A549 (cell line): ENCODE measurements around the gene RFX3. TPM values are rescaled to one million over a fixed set of nuclear protein-coding genes. Genes with fewer than 3 reads are reported as not detected.

Experiments used
- ATAC-seq, 2 experiments: fragments of 200-7000 bp in 1 of 2; fragments of >200 bp in 1 of 2; cut with Nextera tagmentation in 1 of 2; cut with Tn5 transposase in 1 of 2; 3 replicates each; pipeline versions ENCODE4 v1.8.0 to v1.9.1; 2018 to 2020; ENCODE audit warnings: mild to moderate bottlenecking in 1 of 2, moderate library complexity in 1 of 2
- CTCF ChIA-PET: fragments of 300-600 bp; sonication (Branson Sonifier 250); formaldehyde crosslinking; extraction: SDS; loops from one replicate; lab custom pipeline; 2021; ENCODE audit warnings: antibody characterized with exemption, inconsistent platforms; lab: Yijun Ruan, JAX
- POLR2A ChIA-PET: fragments of 350-600 bp; formaldehyde crosslinking; extraction: SDS; loops from one replicate; lab custom pipeline; 2021; ENCODE audit warnings: antibody characterized with exemption, inconsistent platforms; lab: Yijun Ruan, JAX
- DNase-seq, 2 experiments: peaks; one replicate each; pipeline versions ENCODE4 v3.0.0 to v3.0.0-alpha.2; 2011 to 2016; ENCODE audit warnings: low read depth in 1 of 2, low spot score in 1 of 2
- FAIRE-seq: peaks from 2 replicates; lab custom pipeline; 2011; peaks lifted over from hg19 to GRCh38; lab: Jason Lieb, UNC
- H3K27ac ChIP-seq, 2 experiments: fragments of >200 bp; sonication (Bioruptor Twin); formaldehyde crosslinking; 3 replicates each; pipeline ENCODE4 v1.5.1; 2016 to 2017
- H3K4me1 ChIP-seq: fragments of >200 bp; sonication (Bioruptor Twin); formaldehyde crosslinking; 3 replicates; pipeline ENCODE4 v1.6.1; 2016
- H3K4me2 ChIP-seq: fragments of >200 bp; sonication (Bioruptor Twin); formaldehyde crosslinking; 3 replicates; pipeline ENCODE4 v1.6.1; 2016
- H3K4me3 ChIP-seq: fragments of >200 bp; sonication (Bioruptor Twin); formaldehyde crosslinking; 3 replicates; pipeline ENCODE4 v1.5.1; 2016
- H3K9me3 ChIP-seq: fragments of >200 bp; sonication (Bioruptor Twin); formaldehyde crosslinking; 3 replicates; pipeline ENCODE4 v1.6.1; 2016
- ATOH8 ChIP-seq: fragments of 250-450 bp; sonication (Bioruptor Pico); IDR thresholded peaks from 2 replicates; pipeline ENCODE4 v1.5.0; 2020; ENCODE audit warnings: low read depth, mild to moderate bottlenecking, moderate library complexity
- CBX2 ChIP-seq: fragments of 200-600 bp; sonication (generic); IDR thresholded peaks from 2 replicates; pipeline ENCODE4 v1.6.1; 2016; ENCODE audit warnings: low read depth, mild to moderate bottlenecking, borderline replicate concordance
- FOSB ChIP-seq: fragments of 250-450 bp; sonication (Bioruptor Pico); IDR thresholded peaks from 2 replicates; pipeline ENCODE4 v1.5.0; 2020; ENCODE audit warnings: mild to moderate bottlenecking, moderate library complexity
- HEYL ChIP-seq: fragments of 250-450 bp; sonication (Bioruptor Pico); IDR thresholded peaks from 2 replicates; pipeline ENCODE4 v1.8.0; 2021; ENCODE audit warnings: mild to moderate bottlenecking, moderate library complexity
- HOXA7 ChIP-seq: fragments of 250-450 bp; sonication (Bioruptor Pico); IDR thresholded peaks from 2 replicates; pipeline ENCODE4 v1.5.0; 2020; ENCODE audit warnings: mild to moderate bottlenecking, moderate library complexity
- KDM5A ChIP-seq: fragments of 200-600 bp; sonication (generic); IDR thresholded peaks from 2 replicates; pipeline ENCODE4 v1.6.1; 2016; ENCODE audit warnings: antibody characterized with exemption, mild to moderate bottlenecking
- MAFK ChIP-seq: fragments of 450-650 bp; IDR thresholded peaks from 2 replicates; pipeline ENCODE4 v1.6.1; 2014; ENCODE audit not compliant: partially characterized antibody
- MAZ ChIP-seq: fragments of 150-350 bp; IDR thresholded peaks from 2 replicates; pipeline ENCODE4 v1.6.1; 2014; ENCODE audit warnings: antibody characterized with exemption, low read depth, low read length, borderline replicate concordance
- MYC ChIP-seq: IDR thresholded peaks from 2 replicates; pipeline ENCODE4 v1.6.1; 2012; ENCODE audit warnings: mild to moderate bottlenecking, inconsistent platforms, low read length, improper control_type of control experiment, borderline replicate concordance
- NPAS2 ChIP-seq: fragments of 250-450 bp; sonication (Bioruptor Pico); IDR thresholded peaks from 2 replicates; pipeline ENCODE4 v1.8.0; 2022; ENCODE audit warnings: mild to moderate bottlenecking, moderate library complexity, borderline replicate concordance
- PHF8 ChIP-seq: fragments of 200-600 bp; sonication (generic); IDR thresholded peaks from 2 replicates; pipeline ENCODE4 v1.6.1; 2016; ENCODE audit warnings: low read depth, mild to moderate bottlenecking, antibody characterized with exemption, moderate library complexity, borderline replicate concordance
- POLR2A ChIP-seq: IDR thresholded peaks from 2 replicates; pipeline ENCODE4 v1.6.1; 2012; ENCODE audit warnings: mild to moderate bottlenecking, low read length
- RFX5 ChIP-seq: fragments of 450-650 bp; IDR thresholded peaks from 2 replicates; pipeline ENCODE4 v1.7.1; 2014; ENCODE audit warnings: antibody characterized with exemption, mild to moderate bottlenecking, moderate library complexity
- ZFP36 ChIP-seq: fragments of 450-650 bp; IDR thresholded peaks from 2 replicates; pipeline ENCODE4 v1.6.1; 2014; ENCODE audit warnings: borderline replicate concordance; ENCODE audit not compliant: partially characterized antibody
- WGBS: methylation state at CpG from one replicate; pipeline ENCODE4 v1.1.6; 2017; ENCODE audit errors: missing lambda C conversion rate; 5-methylcytosine and 5-hydroxymethylcytosine counted together
- polyA plus RNA-seq, 4 experiments: library from polyadenylated mRNA; depleted of rRNA in 3 of 4; stranded (reverse); fragments of >200 nt; fragmentation: RNase III in 1 of 4; extraction: RNeasy Plus Mini Kit Qiagen cat#74134 plus additional on column Dnase treatment in 1 of 4; gene quantifications; 2 replicates in 3 of 4; 3 replicates in 1 of 4; pipeline ENCODE4 v1.2.3, GENCODE V29; 2011 to 2017
- TF ChIP-seq, protein P1 (sequence below): fragments of >200 bp; sonication (Bioruptor Twin); formaldehyde crosslinking; IDR thresholded peaks from 3 replicates; pipeline ENCODE4 v1.5.1; 2016

RFX3 gene
- polyA plus RNA-seq, 2 of the 4 experiments (the other 2 are of a cell fraction), result 1.3 to 7.9 TPM

DNA sequence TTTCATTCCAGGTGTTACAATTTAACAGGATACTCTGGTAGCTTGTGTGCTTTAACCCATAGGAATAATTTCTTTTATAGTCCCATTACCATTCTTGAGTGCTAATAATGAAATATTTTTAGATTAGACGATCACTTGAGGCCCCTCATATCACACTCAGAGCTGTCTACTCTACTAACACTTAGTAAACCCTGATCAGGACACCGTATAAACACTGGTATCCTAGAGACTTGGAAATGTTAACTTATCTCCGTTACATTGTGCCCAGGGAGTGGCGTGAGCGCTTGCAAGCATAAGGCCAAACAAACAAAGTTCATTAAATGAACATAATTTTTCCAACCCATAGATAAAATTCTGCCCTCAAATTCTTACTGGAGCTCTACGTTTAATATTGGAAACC is 42.2 kb upstream of the RFX3 start:
- FAIRE-seq (no peak), DNase-seq (no peak), ATAC-seq (no peak)
- TF ChIP-seq MYC (no peak), POLR2A (no peak), RFX5 (no peak), FOSB (CRISPR knock-in tag) (no peak), CBX2 (no peak), NPAS2 (CRISPR knock-in tag) (no peak), PHF8 (no peak)
- TF ChIP-seq, protein P1, sequence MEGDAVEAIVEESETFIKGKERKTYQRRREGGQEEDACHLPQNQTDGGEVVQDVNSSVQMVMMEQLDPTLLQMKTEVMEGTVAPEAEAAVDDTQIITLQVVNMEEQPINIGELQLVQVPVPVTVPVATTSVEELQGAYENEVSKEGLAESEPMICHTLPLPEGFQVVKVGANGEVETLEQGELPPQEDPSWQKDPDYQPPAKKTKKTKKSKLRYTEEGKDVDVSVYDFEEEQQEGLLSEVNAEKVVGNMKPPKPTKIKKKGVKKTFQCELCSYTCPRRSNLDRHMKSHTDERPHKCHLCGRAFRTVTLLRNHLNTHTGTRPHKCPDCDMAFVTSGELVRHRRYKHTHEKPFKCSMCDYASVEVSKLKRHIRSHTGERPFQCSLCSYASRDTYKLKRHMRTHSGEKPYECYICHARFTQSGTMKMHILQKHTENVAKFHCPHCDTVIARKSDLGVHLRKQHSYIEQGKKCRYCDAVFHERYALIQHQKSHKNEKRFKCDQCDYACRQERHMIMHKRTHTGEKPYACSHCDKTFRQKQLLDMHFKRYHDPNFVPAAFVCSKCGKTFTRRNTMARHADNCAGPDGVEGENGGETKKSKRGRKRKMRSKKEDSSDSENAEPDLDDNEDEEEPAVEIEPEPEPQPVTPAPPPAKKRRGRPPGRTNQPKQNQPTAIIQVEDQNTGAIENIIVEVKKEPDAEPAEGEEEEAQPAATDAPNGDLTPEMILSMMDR, result no peak
- H3K27ac ChIP-seq, result no peak overlapping the region
- ChIA-PET CTCF (interaction anchor here (0.7 kb wide), 1 partner anchor 10 kb away, joined by 3 read pairs; no protein-coding TSS in a partner anchor), POLR2A (no interaction called here)
- H3K4me1 ChIP-seq, result no peaks in the 10 kb centered on the region
- no peaks in the 10 kb centered on the region for H3K9me3 ChIP-seq
- WGBS, result 75% methylated on average over 6 of the region's 6 CpGs
- no peak overlapping the region for H3K4me3 ChIP-seq
- H3K4me2 ChIP-seq, result no peak overlapping the region

DNA sequence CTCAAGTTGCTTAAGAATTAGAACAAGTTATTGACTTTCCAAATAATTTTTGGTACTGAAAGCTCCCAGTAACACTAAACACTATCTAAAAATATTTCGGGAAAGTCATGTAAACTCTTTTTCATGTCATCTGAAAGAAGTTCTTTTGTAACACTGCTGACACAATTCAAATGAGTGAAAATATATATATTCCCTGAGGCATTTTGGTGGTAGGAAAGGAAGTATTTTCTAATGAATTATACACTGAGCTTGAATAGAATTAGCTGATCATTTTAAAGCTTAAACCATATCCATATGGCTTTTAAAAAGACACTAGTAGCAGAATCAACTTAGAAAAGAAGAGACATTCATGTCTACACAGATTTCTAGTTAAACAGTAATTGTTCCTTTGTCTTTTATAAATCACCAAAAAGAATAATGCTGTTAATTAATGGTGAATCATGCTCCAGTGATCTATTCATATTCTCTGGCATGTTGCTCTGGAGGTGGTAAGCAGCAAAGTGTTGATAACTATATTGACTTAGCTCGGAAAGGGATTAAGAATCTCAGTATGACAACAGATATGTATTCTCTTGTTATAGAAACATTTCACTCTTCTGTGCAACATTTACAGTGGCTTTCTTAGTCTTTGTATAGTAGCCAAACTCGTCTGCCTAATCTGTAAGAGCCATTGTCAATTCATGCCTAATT is 27.4 kb upstream of the RFX3 start:
- Histone ChIP-seq H3K27ac (no peak overlapping the region), H3K4me1 (0 out of 3 replicates have a peak, but pooled peaks cover 4% of the 10 kb centered on the region), H3K9me3 (no peaks in the 10 kb centered on the region), H3K4me3 (no peak overlapping the region), H3K4me2 (no peak overlapping the region)
- WGBS, result 59% methylated on average over 3 of the region's 3 CpGs
- no peak for TF ChIP-seq HEYL
- no peak for TF ChIP-seq MAFK
- TF ChIP-seq HOXA7 (CRISPR knock-in tag), result no peak
- no peak for TF ChIP-seq KDM5A
- TF ChIP-seq ZFP36, result no peak
- TF ChIP-seq ATOH8 (CRISPR knock-in tag), result no peak
- TF ChIP-seq, protein P1, result no peak
- FAIRE-seq, result no peak
- POLR2A ChIA-PET, result no interaction called here
- CTCF ChIA-PET, result no interaction called here
- DNase-seq, result no peak
- no peak for ATAC-seq

GRCh38 chr9:3549225-3549624 is 23.4 kb upstream of the RFX3 start:
- FAIRE-seq, result no peak
- no peaks in the 10 kb centered on the region for H3K9me3 ChIP-seq
- H3K4me2 ChIP-seq, result no peak overlapping the region
- no peak for ATAC-seq
- ChIA-PET POLR2A (no interaction called here), CTCF (no interaction called here)
- no peak for TF ChIP-seq MAZ
- no peak for TF ChIP-seq MAFK
- DNase-seq, result no peak
- no peaks in the 10 kb centered on the region for H3K4me1 ChIP-seq
- no peak overlapping the region for H3K4me3 ChIP-seq
- H3K27ac ChIP-seq, result no peak overlapping the region
